Muscle layer of colon (tissue), 2 donors: ENCODE data around the gene OR8B12.

Source experiments
- H3K27ac ChIP-seq: one replicate; pipeline ENCODE4 v1.7.0; 2013; ENCODE audit warnings: low read depth, mild to moderate bottlenecking, low read length, moderate library complexity
- H3K27me3 ChIP-seq, 2 donors: one replicate each; pipeline ENCODE4 v1.7.0; 2013; ENCODE audit warnings: low read length in 2 of 2, mild to moderate bottlenecking in 2 of 2; ENCODE audit not compliant: insufficient read depth in 2 of 2, control insufficient read depth in 1 of 2
- H3K36me3 ChIP-seq: one replicate; pipeline ENCODE4 v1.7.0; 2013; ENCODE audit warnings: mild to moderate bottlenecking, low read length; ENCODE audit not compliant: insufficient read depth
- H3K4me1 ChIP-seq: one replicate; pipeline ENCODE4 v1.7.0; 2013; ENCODE audit warnings: mild to moderate bottlenecking, low read length; ENCODE audit not compliant: insufficient read depth
- H3K4me3 ChIP-seq, 2 donors: one replicate each; pipeline ENCODE4 v1.7.0; 2013; ENCODE audit warnings: low read length in 2 of 2, low read depth in 1 of 2, mild to moderate bottlenecking in 1 of 2, moderate library complexity in 1 of 2
- H3K9ac ChIP-seq: one replicate; pipeline ENCODE4 v1.7.0; 2013; ENCODE audit warnings: low read length
- H3K9me3 ChIP-seq: one replicate; pipeline ENCODE4 v1.7.0; 2013; ENCODE audit warnings: mild to moderate bottlenecking, low read length
- donor health status: abdominal sarcoma.
- donor health status: Adenocarcinoma of cecum.

The OR8B12 gene, protein sequence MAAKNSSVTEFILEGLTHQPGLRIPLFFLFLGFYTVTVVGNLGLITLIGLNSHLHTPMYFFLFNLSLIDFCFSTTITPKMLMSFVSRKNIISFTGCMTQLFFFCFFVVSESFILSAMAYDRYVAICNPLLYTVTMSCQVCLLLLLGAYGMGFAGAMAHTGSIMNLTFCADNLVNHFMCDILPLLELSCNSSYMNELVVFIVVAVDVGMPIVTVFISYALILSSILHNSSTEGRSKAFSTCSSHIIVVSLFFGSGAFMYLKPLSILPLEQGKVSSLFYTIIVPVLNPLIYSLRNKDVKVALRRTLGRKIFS

DNA sequence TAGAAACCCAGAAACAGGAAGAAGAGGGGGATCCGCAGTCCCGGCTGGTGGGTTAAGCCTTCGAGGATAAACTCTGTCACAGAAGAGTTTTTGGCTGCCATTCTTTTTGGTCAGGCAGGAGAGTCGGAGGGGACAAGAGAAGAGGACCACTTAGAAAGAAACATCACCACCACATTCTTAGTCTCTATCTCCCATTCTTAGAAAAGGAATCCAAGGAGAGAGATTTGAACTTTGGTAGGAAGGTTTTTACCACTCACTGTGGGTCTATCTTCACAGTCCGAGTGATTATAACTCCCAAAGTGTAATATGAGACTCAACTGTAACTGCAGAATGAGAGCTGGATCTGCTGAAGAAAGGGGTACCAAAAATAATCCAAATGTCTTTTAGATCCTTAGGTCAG lies at the start of gene OR8B12:
TSS of gene OR8B12 (minus strand) at position 101 of the 400 bp plus-strand sequence. CDS start at position 101, 0 bp downstream.
- H3K4me1 ChIP-seq, result no peaks in the 10 kb centered on the region
- no peaks in the 10 kb centered on the region for H3K27me3 ChIP-seq
- H3K9me3 ChIP-seq, result no peaks in the 10 kb centered on the region
- no peak within 1 kb of the TSS for H3K9ac ChIP-seq
- no peak within 1 kb of the TSS for H3K27ac ChIP-seq
- H3K4me3 ChIP-seq, result no peak within 1 kb of the TSS
- no peaks in the 10 kb centered on the region for H3K36me3 ChIP-seq

DNA sequence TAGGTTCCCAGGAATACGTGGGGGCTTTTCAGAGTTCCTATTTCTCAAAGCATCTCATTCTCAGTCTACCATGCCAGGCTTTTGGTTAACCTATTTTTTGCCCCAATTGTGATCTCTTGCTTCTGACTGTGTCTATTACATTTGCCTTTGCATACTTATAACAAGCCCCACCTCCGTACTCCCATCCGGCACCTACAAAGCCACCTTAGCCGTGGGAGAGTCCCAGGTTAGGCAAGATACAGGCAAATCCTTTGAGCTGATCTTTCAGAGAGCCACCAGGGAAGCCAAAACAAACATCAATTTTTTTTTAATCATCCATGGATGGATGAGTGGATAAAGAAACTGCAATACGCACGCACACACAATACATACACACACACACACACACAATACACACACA lies 49.2 kb upstream of the OR8B12 start:
- Histone ChIP-seq H3K4me3 (no peak overlapping the region), H3K9me3 (no peaks in the 10 kb centered on the region), H3K36me3 (no peaks in the 10 kb centered on the region), H3K27me3 (no peaks in the 10 kb centered on the region), H3K27ac (no peak overlapping the region), H3K4me1 (no peaks in the 10 kb centered on the region), H3K9ac (no peak overlapping the region)

DNA sequence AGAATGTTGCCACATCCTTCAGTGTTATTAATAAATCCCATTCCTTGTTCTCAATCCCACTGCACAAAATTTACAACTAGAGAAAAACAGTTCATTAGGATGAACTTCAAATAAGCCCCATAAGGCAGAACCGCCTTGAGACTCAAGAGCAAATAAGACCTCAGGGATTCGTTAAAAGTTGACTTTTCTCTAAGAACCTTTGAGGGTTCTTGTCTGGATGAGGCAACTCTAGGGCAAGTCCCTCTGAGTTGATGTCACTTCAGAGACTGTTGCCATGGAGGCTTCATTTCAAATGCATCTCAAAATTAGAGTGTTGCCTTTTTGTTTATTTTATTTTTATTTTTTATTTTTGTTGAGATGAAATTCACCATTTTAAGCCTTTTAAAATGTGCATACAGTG lies 48.0 kb upstream of the OR8B12 start:
- Histone ChIP-seq H3K36me3 (no peaks in the 10 kb centered on the region), H3K9me3 (no peaks in the 10 kb centered on the region), H3K4me3 (no peak overlapping the region), H3K27ac (no peak overlapping the region), H3K9ac (no peak overlapping the region), H3K4me1 (no peaks in the 10 kb centered on the region), H3K27me3 (no peaks in the 10 kb centered on the region)

DNA sequence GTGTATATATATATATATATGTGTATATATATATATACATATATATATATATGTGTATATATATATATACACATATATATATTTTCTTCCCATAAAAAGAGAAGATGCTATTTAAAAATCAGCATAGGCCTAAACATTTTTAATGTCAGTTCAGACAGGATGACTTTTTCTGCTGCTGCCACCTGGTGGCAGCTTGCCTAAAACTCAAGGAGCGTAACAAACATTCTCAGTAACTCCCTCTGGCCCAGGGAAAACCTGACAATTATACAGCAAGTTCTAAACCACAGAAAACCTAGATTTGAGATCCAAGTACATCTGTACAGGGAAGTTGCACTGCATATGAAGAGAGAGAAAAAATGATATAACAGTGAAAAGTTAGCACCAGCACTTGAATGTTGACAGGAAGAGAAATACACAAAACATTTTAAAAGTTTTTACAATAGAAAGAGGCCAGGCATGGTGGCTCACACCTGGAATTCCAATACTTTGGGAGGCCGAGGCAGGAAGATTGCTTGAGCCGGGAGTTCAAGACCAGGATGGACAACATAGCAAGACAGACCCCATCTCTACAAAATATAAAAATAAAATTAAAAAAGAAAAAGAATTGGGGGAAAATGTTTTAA lies 42.9 kb upstream of the OR8B12 start:
- Histone ChIP-seq H3K36me3 (no peaks in the 10 kb centered on the region), H3K9ac (no peak overlapping the region), H3K27me3 (no peaks in the 10 kb centered on the region), H3K4me1 (no peaks in the 10 kb centered on the region), H3K4me3 (no peak overlapping the region), H3K27ac (no peak overlapping the region), H3K9me3 (no peaks in the 10 kb centered on the region)

DNA sequence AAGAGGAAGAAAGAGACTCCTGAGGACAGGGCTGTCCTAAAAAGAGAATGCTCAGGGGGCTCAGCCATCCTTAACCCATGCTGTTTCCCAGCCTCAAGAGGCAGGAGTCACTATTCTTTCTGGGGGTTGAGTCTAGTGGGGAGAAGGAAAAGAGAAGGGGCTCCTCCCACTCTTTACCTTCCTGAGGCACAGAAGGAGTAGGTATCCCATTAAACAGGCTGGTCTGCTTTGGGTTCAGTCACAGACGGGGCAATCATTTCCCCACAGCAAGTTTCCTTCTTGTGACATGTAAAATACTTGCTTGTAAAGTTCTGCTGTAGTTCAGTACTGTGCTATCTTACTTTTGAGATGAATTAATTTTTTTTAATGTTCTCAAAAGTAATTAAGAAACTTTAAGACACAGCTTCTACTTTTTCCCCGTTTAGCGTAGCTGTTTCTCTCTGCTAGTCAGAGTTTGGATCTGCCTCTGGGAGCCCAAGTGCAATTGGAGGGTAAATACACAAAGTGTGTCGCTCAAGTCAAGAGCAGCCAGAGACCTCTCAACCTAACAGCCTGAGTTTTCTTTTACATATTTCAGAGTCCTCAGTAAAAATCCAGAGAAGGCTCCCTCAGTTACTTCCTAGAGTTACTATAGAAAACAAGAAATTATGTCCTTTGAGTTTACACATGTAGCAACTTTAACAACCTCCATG lies 41.4 kb upstream of the OR8B12 start:
- Histone ChIP-seq H3K9me3 (no peaks in the 10 kb centered on the region), H3K36me3 (no peaks in the 10 kb centered on the region), H3K4me3 (no peak overlapping the region), H3K4me1 (no peaks in the 10 kb centered on the region), H3K27ac (no peak overlapping the region), H3K27me3 (no peaks in the 10 kb centered on the region), H3K9ac (no peak overlapping the region)

DNA sequence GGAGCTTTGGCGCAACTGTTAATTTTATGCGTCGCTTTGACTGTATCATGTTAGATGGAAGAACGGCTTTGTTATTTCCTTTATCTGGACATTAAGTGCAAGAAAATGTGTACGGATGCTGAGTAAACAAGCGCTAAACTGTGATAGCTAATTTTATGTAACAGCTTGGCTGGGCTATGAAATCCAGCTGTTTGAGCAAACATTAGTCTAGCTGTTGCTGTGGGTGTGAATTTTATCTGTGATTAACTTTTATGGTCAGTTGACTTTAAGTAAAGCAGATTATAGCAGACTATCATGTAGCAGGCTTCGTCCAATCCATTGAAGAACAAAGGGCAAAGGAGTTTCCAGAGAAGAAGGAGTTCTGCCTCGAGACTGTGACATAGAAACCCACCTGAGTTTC lies 40.3 kb upstream of the OR8B12 start:
- H3K9me3 ChIP-seq, result no peaks in the 10 kb centered on the region

DNA sequence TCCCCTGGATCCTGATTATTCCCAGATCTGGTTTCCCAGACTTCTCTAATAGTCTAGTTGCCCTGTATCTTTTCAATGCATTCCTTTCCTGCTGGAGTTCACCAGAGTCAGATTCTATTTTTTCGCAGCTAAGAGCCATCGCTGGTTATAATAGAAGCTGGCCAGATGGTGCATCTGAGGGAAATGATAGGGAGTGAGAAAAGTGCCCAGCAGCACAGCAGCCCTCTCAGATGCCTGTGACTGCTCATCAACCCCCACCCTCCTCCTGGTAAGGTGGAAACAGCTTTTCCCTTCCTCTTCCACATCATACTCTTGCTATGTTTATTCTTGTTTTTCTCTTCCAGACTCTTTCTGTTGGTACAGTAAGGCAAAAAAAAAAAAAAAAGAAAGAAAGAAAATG lies 39.1 kb upstream of the OR8B12 start:
- Histone ChIP-seq H3K9ac (no peak overlapping the region), H3K4me1 (no peaks in the 10 kb centered on the region), H3K4me3 (no peak overlapping the region), H3K27me3 (no peaks in the 10 kb centered on the region), H3K36me3 (no peaks in the 10 kb centered on the region), H3K9me3 (no peaks in the 10 kb centered on the region), H3K27ac (no peak overlapping the region)

More for the DNA sequence above, 40.3 kb upstream of the OR8B12 start:
- Histone ChIP-seq H3K36me3 (no peaks in the 10 kb centered on the region), H3K27me3 (no peaks in the 10 kb centered on the region), H3K4me3 (no peak overlapping the region), H3K4me1 (no peaks in the 10 kb centered on the region), H3K9ac (no peak overlapping the region), H3K27ac (no peak overlapping the region)

DNA sequence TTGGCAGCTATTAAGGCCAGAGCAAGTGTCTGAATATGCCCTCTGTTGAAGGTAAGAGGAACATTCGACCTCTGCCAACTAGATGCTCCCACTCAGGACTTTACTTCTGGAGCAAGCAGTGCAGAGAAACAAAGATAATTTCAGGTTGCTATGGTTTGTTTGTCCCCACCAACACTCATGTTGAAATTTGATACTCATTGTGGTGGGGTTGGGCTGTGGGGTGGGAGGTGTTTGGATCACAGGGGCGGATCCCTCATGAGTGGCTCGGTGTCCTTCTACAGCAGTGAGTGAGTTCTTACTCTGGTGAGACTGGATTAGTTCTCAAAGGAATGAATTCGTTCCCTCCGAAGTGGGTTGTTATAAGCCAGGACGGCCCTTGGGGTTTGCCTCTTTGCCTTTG lies 38.4 kb upstream of the OR8B12 start:
- H3K4me3 ChIP-seq, result no peak overlapping the region
- H3K4me1 ChIP-seq, result no peaks in the 10 kb centered on the region
- H3K9ac ChIP-seq, result no peak overlapping the region
- H3K9me3 ChIP-seq, result no peaks in the 10 kb centered on the region
- no peak overlapping the region for H3K27ac ChIP-seq
- no peaks in the 10 kb centered on the region for H3K27me3 ChIP-seq
- no peaks in the 10 kb centered on the region for H3K36me3 ChIP-seq

DNA sequence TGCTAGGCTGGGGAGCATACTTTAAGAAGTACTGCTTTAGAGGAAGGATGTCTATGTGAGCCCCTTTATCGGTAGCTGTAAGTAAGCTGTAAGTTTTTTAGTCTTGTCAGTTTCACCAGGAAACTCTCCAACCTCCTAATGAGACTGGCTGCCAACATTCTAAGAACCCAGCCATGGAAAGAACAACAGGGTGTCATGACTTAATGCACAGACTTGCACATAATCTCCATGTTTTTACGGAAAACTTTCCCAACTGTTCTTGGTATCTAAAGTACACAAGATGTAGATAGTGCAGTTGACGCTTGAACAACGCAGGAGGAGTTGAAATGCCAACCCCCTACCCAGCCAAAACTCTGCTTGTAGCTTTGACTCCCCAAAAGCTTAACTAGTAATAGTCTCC lies 35.3 kb upstream of the OR8B12 start:
- Histone ChIP-seq H3K4me3 (no peak overlapping the region), H3K36me3 (no peaks in the 10 kb centered on the region), H3K27me3 (no peaks in the 10 kb centered on the region), H3K9me3 (no peaks in the 10 kb centered on the region), H3K9ac (no peak overlapping the region), H3K27ac (no peak overlapping the region), H3K4me1 (no peaks in the 10 kb centered on the region)

DNA sequence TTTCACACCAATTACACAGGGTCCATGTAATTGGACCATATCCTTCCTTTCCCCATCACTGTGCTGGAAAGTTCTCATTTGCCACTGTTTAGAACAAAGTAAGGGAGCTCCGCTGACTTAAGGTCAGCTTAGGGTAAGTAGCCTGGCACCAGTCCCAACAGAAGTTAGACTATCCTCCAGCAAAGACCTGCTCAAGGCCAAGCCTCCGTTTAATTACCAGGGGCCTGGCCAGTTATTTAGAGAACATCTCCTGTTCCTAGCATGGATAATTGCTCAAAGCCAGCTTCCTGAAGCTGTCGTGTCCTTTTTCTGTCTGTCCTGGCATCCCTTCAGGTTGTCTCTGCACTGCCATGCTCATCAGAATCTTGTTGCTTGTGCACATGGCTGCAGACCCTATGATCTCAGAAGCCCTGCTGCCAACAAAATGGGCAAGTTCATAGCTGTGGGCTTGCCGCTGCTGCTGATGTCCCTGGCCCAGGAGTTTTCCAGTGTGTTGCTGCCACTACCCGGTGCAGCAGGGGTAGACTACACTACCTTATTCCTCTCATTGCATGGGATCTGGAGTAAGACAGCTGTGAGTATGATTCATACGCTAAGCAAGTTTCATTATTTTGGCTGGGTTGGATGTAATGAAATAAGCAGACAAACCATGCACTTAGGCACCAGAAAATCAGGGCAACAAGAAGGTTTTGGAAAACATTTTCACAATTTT lies 34.4 kb upstream of the OR8B12 start:
- no peaks in the 10 kb centered on the region for H3K36me3 ChIP-seq
- H3K9me3 ChIP-seq, result no peaks in the 10 kb centered on the region
- H3K4me3 ChIP-seq, result no peak overlapping the region
- H3K27me3 ChIP-seq, result no peaks in the 10 kb centered on the region
- H3K9ac ChIP-seq, result no peak overlapping the region
- H3K27ac ChIP-seq, result no peak overlapping the region
- H3K4me1 ChIP-seq, result no peaks in the 10 kb centered on the region

DNA sequence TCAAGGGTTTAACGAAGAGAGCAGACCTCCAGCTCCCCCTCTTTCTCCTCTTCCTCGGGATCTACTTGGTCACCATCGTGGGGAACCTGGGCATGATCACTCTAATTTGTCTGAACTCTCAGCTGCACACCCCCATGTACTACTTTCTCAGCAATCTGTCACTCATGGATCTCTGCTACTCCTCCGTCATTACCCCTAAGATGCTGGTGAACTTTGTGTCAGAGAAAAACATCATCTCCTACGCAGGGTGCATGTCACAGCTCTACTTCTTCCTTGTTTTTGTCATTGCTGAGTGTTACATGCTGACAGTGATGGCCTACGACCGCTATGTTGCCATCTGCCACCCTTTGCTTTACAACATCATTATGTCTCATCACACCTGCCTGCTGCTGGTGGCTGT lies 26.7 kb upstream of the OR8B12 start:
- Histone ChIP-seq H3K27ac (no peak overlapping the region), H3K27me3 (no peaks in the 10 kb centered on the region), H3K9ac (no peak overlapping the region)

More for the DNA sequence above, 26.7 kb upstream of the OR8B12 start:
- no peaks in the 10 kb centered on the region for H3K4me1 ChIP-seq
- H3K9me3 ChIP-seq, result no peaks in the 10 kb centered on the region
- H3K4me3 ChIP-seq, result no peak overlapping the region
- no peaks in the 10 kb centered on the region for H3K36me3 ChIP-seq
